Esophagus (tissue), 2 donors: ENCODE measurements around the gene PRICKLE2. TPM values are rescaled to one million over a fixed set of nuclear protein-coding genes. Genes with fewer than 3 reads are reported as not detected.
"Not testable (repeated sequence)": the region's sequence is repeated elsewhere in the genome, so short reads cannot be mapped to it uniquely, and the experiment has no call there.

Experiments used
- H3K27ac ChIP-seq, 2 donors: one replicate each; pipeline ENCODE4 v1.5.1; 2013; ENCODE audit warnings: low read depth in 2 of 2, mild to moderate bottlenecking in 2 of 2, inconsistent platforms in 1 of 2, low read length in 1 of 2, moderate library complexity in 1 of 2
- H3K27me3 ChIP-seq, 2 donors: one replicate each; pipeline ENCODE4 v1.6.1; 2013; ENCODE audit warnings: low read length in 2 of 2, control low read depth in 1 of 2, mild to moderate bottlenecking in 1 of 2; ENCODE audit not compliant: insufficient read depth in 2 of 2, control insufficient read depth in 1 of 2
- H3K36me3 ChIP-seq, 2 donors: one replicate each; pipeline ENCODE4 v1.6.1; 2013; ENCODE audit warnings: low read length in 1 of 2; ENCODE audit not compliant: control insufficient read depth in 2 of 2, insufficient read depth in 2 of 2
- H3K4me1 ChIP-seq, 2 donors: one replicate each; pipeline ENCODE4 v1.6.1; 2013; ENCODE audit warnings: low read length in 1 of 2; ENCODE audit not compliant: control insufficient read depth in 2 of 2, insufficient read depth in 2 of 2
- H3K4me3 ChIP-seq, 2 donors: one replicate each; pipeline ENCODE4 v1.5.1; 2013; ENCODE audit warnings: low read length in 2 of 2, mild to moderate bottlenecking in 2 of 2, low read depth in 1 of 2, moderate library complexity in 1 of 2
- H3K9me3 ChIP-seq, 2 donors: one replicate each; pipeline ENCODE4 v1.6.1; 2013; ENCODE audit warnings: mild to moderate bottlenecking in 2 of 2, low read depth in 1 of 2, low read length in 1 of 2, moderate library complexity in 1 of 2; ENCODE audit not compliant: control insufficient read depth in 2 of 2, insufficient read depth in 1 of 2
- WGBS, 2 donors: extraction: QIAGEN DNeasy Blood & Tissue Kit; methylation state at CpG; one replicate each; pipeline ENCODE4 v1.1.7; 2013; 5-methylcytosine and 5-hydroxymethylcytosine counted together
- polyA plus RNA-seq, 2 donors: library from polyadenylated mRNA; stranded (reverse); fragments of 200-250 nt; gene quantifications; one replicate each; pipeline ENCODE4 v1.2.3, GENCODE V29; 2013
- donor health status: healthy with polysubstance abuse.
- donor health status: Bipolar disorder and iron deficiency.

The PRICKLE2 gene
- polyA plus RNA-seq, 2 donors: 1.3 to 2.7 TPM

GRCh38 chr3:64102147-64102546 is 123.1 kb downstream of the PRICKLE2 start:
- Histone ChIP-seq H3K4me1 (no peaks in the 10 kb centered on the region), H3K4me3 (no peak overlapping the region), H3K9me3 (no peaks in the 10 kb centered on the region), H3K27me3 (no peaks in the 10 kb centered on the region), H3K27ac (no peak overlapping the region), H3K36me3 (peaks cover 5 to 9% of the 10 kb centered on the region in 2 donors)
- WGBS, 2 donors: 81 to 85% methylated on average over 2 of the region's 2 CpGs

GRCh38 chr3:64099316-64099715 is 126.0 kb downstream of the PRICKLE2 start:
- Histone ChIP-seq H3K4me1 (no peaks in the 10 kb centered on the region), H3K4me3 (no peak overlapping the region), H3K36me3 (peaks cover 5 to 9% of the 10 kb centered on the region in 2 donors), H3K27me3 (no peaks in the 10 kb centered on the region), H3K27ac (no peak overlapping the region), H3K9me3 (no peaks in the 10 kb centered on the region)
- 96 to 97% methylated on average over 26 of the region's 26 CpGs for WGBS, 2 donors

- Histone ChIP-seq H3K27me3 (no peaks in the 10 kb centered on the region), H3K27ac (no peak overlapping the region), H3K4me1 (no peaks in the 10 kb centered on the region), H3K4me3 (no peak overlapping the region), H3K36me3 (peaks cover 5 to 9% of the 10 kb centered on the region in 2 donors), H3K9me3 (no peaks in the 10 kb centered on the region)
- WGBS, 2 donors: 74 to 78% methylated on average over 3 of the region's 3 CpGs
Measured at GRCh38 chr3:64098670-64099069, 126.6 kb downstream of the PRICKLE2 start.

GRCh38 chr3:64097920-64098319 is 127.3 kb downstream of the PRICKLE2 start:
- WGBS, 2 donors: 83 to 89% methylated on average over 5 of the region's 5 CpGs
- Histone ChIP-seq H3K36me3 (peaks cover 5 to 9% of the 10 kb centered on the region in 2 donors), H3K4me3 (no peak overlapping the region), H3K27ac (no peak overlapping the region), H3K27me3 (no peaks in the 10 kb centered on the region), H3K4me1 (no peaks in the 10 kb centered on the region), H3K9me3 (no peaks in the 10 kb centered on the region)

- 84 to 86% methylated on average over 3 of the region's 3 CpGs for WGBS, 2 donors
- Histone ChIP-seq H3K36me3 (peaks cover 5 to 9% of the 10 kb centered on the region in 2 donors), H3K9me3 (no peaks in the 10 kb centered on the region), H3K27ac (no peak overlapping the region), H3K4me3 (no peak overlapping the region), H3K27me3 (no peaks in the 10 kb centered on the region), H3K4me1 (peaks cover 0 to 2% of the 10 kb centered on the region in 2 donors)
Measured at GRCh38 chr3:64095802-64096201, 129.5 kb downstream of the PRICKLE2 start.

- Histone ChIP-seq H3K27me3 (no peaks in the 10 kb centered on the region), H3K4me3 (no peak overlapping the region), H3K36me3 (peaks cover 5 to 8% of the 10 kb centered on the region in 2 donors), H3K27ac (no peak overlapping the region), H3K9me3 (no peaks in the 10 kb centered on the region), H3K4me1 (peaks cover 0 to 2% of the 10 kb centered on the region in 2 donors)
- 90% methylated on average over 2 of the region's 2 CpGs for WGBS, 2 donors
Measured at GRCh38 chr3:64094713-64095079, 130.6 kb downstream of the PRICKLE2 start.

GRCh38 chr3:64093825-64094712 is 131.2 kb downstream of the PRICKLE2 start:
- Histone ChIP-seq H3K36me3 (peaks cover 2 to 3% of the 10 kb centered on the region in 2 donors), H3K27ac (no peak overlapping the region), H3K27me3 (no peaks in the 10 kb centered on the region), H3K4me3 (no peak overlapping the region), H3K9me3 (no peaks in the 10 kb centered on the region), H3K4me1 (peaks cover 0 to 2% of the 10 kb centered on the region in 2 donors)
- WGBS, 2 donors: 78 to 87% methylated on average over 3 of the region's 3 CpGs

GRCh38 chr3:64093211-64093610 is 132.1 kb downstream of the PRICKLE2 start:
- H3K9me3 ChIP-seq: no peaks in the 10 kb centered on the region
- no peak overlapping the region for H3K27ac ChIP-seq
- no peak overlapping the region for H3K4me3 ChIP-seq
- no peaks in the 10 kb centered on the region for H3K36me3 ChIP-seq
- peaks cover 0 to 2% of the 10 kb centered on the region in 2 donors for H3K4me1 ChIP-seq
- no peaks in the 10 kb centered on the region for H3K27me3 ChIP-seq

- 93 to 100% methylated on average over 1 of the region's 1 CpG for WGBS, 2 donors
- H3K9me3 ChIP-seq: no peaks in the 10 kb centered on the region
Measured at GRCh38 chr3:64091501-64091900, 133.8 kb downstream of the PRICKLE2 start.

GRCh38 chr3:64089386-64089785 is 135.9 kb downstream of the PRICKLE2 start:
- H3K4me1 ChIP-seq, H3K4me3 ChIP-seq, H3K27me3 ChIP-seq, H3K9me3 ChIP-seq, H3K27ac ChIP-seq, H3K36me3 ChIP-seq: not testable (repeated sequence)
- WGBS, 2 donors: 53 to 56% methylated on average over 4 of the region's 4 CpGs

More at GRCh38 chr3:64091501-64091900, 133.8 kb downstream of the PRICKLE2 start:
- H3K27ac ChIP-seq: peak overlapping the region in 1 of 2 donors; percentile 0
- no peak overlapping the region for H3K4me3 ChIP-seq
- no peaks in the 10 kb centered on the region for H3K36me3 ChIP-seq
- H3K27me3 ChIP-seq: no peaks in the 10 kb centered on the region
- H3K4me1 ChIP-seq: peaks cover 0 to 2% of the 10 kb centered on the region in 2 donors
